Measurements from ENCODE around the gene ASB8.
"Not testable (repeated sequence)": the region's sequence is repeated elsewhere in the genome, so short reads cannot be mapped to it uniquely, and the experiment has no call there.

The ASB8 gene

GRCh38 chr12:48182631-48183030 lies 25.3 kb upstream of the ASB8 start:
- DNase-seq = no peak

GRCh38 chr12:48180857-48181495 lies 23.7 kb upstream of the ASB8 start:
- DNase-seq = no peak

DNA sequence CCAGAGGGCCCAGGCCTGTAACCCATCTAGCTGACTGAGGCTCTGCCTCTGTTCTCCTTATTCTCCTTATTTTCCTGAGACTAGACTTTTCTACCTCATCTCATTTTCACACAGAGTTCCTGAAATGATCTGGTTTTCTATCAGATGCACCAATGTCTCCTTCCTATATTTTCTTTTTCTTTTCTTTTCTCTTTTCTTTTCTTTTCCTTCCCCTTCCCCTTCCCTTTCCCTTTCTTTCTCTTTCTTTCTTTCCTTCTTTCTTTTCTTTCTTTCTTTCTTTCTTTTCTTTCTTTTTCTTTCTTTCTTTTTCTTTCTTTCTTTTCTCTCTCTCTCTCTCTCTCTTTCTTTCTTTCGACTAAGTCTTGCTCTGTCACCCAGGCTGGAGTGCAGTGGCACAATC lies 23.1 kb upstream of the ASB8 start:
- no peak for DNase-seq

DNA sequence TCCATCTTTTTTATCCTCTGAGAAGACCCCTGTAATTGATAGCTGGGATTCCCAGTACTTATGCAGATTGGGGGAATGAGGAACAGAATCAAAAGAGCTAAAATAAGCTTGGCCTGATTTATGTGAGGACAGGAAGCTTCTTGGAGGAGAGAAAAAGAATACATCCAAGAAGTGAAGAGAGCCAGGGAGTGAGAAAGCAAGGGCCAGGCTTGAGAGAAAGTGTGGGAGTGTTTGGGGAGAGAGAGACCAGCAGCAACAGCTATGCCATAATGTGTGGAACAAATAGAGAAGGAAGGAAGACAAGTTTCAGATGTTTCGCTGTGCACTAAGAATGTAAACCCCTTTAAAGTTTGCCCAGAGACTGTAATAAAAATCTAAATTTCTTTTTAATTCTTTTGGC lies 22.2 kb upstream of the ASB8 start:
- no peak for DNase-seq

DNA sequence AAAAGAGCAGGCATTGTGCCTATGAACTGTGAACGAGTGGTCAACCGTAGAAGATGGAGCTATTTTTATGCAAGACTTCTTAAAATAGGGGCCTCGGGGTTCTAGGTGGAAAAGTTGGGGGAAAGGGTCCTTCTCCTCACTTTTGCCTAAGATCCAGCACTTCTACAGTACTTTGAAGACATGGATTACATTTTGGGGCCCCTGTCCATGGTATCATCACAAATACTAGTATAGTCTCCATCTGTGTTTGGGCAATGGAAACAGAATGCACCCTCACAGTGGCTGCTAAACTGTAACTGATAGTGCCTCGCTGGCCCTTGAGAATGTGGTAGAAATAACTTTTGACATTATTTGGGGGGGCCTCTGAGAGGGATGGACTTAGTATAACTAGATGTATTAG lies 20.7 kb upstream of the ASB8 start:
- DNase-seq = no peak

- DNase-seq = no peak
These were observed 19.1 kb upstream of the ASB8 start for GRCh38 chr12:48176417-48176751.

GRCh38 chr12:48175613-48176416 lies 18.5 kb upstream of the ASB8 start:
- DNase-seq = no peak

- no peak for DNase-seq
These were observed 11.7 kb upstream of the ASB8 start for GRCh38 chr12:48169011-48169410.

- peak; percentile 62 for DNase-seq
These were observed 8.0 kb upstream of the ASB8 start for GRCh38 chr12:48165089-48165981.

- DNase-seq = no peak
These were observed 7.1 kb upstream of the ASB8 start for GRCh38 chr12:48164451-48164850.

- no peak for DNase-seq
These were observed 5.9 kb upstream of the ASB8 start for GRCh38 chr12:48163150-48163747.

DNA sequence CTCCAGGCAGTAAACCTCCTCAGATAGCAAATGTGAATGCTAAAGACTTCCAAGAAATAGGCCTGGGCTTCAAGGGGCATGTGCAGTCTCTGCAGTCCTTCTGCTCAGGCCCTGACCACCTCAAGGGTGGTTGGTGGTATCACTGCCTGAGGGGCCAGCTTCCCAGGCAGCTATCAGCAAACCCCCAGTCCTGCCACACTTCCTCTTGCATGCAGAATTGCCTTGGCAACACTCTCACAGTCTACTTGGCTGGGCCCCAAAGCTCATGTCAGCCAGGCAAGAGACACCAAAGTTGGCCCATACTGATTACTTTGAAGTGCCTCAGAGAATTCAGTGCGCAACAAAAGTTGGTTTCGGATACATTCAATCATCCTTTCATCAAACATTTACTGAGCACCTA lies 3.5 kb upstream of the ASB8 start:
- DNase-seq = no peak

DNA sequence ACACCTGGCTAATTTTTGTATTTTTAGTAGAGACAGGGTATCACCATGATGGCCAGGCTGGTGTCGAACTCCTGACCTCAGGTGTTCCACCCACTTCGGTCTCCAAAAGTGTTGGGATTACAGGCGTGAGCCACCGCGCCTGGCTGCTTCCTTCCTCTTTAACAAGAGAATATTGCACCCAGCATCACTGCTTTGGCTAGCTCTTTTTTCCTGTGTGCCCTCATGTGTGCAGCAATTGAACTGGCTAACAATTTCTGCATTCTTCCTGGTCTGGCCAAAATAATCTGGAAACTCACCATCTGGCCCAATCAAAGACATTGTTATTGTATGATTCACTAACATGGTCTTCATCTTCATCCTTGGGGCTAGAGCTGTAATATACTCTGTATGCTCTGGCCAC lies 2.7 kb upstream of the ASB8 start:
- DNase-seq = no peak

DNA sequence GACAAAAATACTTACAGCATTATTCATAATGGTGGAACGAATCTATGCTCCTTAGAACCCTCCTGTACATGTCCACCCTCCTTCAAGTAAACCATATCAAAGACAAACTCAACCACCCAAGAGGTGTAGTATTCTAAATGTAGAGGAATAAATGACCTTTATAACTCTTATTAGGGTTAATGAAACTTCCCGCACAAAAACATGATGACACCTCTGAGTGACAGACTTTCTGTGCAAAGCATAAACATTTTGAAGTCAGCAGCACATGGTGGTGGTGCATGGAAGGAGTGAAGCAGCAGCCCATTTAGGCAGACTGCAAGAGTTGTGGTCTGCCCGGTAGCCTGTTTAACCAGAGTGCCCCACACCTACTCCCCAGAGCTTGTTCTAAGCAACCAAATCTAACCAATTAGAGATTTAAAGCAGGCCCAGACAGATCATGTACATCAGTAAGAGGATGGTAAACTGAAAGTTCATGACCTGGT lies 615 bp upstream of the ASB8 start:
- DNase-seq = no peak

DNA sequence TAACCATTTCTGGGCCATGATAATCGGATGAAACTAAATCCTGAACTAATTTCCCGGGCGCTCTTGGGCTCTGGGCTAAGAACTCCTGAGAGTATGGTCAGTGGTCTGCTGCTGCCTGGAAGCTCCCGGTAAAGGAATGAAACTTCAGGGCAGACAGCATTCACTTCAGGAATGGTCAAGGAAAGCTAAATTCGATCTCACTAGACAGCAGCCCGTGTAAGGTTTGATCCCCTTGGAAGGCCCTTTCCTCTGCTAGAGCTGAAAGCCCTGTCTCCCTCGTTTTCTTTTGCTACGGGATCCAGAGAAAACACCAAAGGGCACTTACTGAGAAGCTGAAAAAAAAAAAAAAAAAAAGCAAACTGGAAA lies 680 bp downstream of the ASB8 start:
- DNase-seq = no peak

GRCh38 chr12:48155786-48156185 lies 1.5 kb downstream of the ASB8 start:
- DNase-seq = not testable (repeated sequence)

GRCh38 chr12:48151103-48151771 lies 6.1 kb downstream of the ASB8 start:
- DNase-seq = no peak

GRCh38 chr12:48145981-48146380 lies 11.3 kb downstream of the ASB8 start:
- DNase-seq = no peak

- no peak for DNase-seq
These were observed 13.4 kb downstream of the ASB8 start for GRCh38 chr12:48143898-48144297.

GRCh38 chr12:48142818-48143674 lies 14.3 kb downstream of the ASB8 start:
- DNase-seq = no peak

DNA sequence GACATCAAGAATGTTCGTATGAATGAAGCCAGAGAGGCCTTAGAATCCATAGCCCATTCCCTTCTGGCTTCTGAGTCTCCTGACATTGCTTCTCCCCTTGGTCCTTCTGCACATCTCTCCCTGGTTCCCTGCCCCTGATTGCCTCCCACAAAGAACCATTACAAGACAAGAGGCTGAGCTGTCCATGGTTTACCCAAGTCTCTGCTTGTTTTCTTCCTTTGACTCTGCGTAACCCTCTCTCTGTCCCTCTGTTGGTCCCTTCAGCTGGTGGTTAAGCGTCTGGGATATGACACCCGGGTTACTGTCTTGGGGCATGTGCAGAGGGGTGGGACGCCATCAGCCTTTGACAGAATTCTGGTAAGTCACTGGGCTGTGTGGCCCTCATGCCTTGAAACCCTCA lies 22.3 kb downstream of the ASB8 start:
- no peak for DNase-seq

- no peak for DNase-seq
These were observed 24.5 kb downstream of the ASB8 start for GRCh38 chr12:48132826-48133225.
